Lung (tissue), 12 donors: ENCODE results near the gene PRG3. TPM values are rescaled to one million over a fixed set of nuclear protein-coding genes. Genes with fewer than 3 reads are reported as not detected.
A peak's percentile ranks its signal among the peaks of the same experiment; 100 is the strongest.

Experiments
- ATAC-seq: fragments of 200-7000 bp; cut with Tn5 transposase; one replicate; pipeline ENCODE4 v1.9.1; 2020; ENCODE audit warnings: moderate number of reproducible peaks; ENCODE audit not compliant: insufficient read depth, low FRiP score
- DNase-seq, 3 donors: peaks; one replicate each; pipeline ENCODE4 v3.0.0-alpha.2; 2013 to 2017
- H3K27ac ChIP-seq, 2 donors: one replicate each; pipeline ENCODE4 v1.5.1; 2013; ENCODE audit warnings: mild to moderate bottlenecking in 2 of 2, moderate library complexity in 2 of 2, control low read depth in 1 of 2, inconsistent platforms in 1 of 2, low read depth in 1 of 2, low read length in 1 of 2
- H3K27me3 ChIP-seq, 3 donors: one replicate each; pipeline ENCODE4 v1.5.1; 2013; ENCODE audit warnings: low read length in 2 of 3; ENCODE audit not compliant: control insufficient read depth in 3 of 3, insufficient read depth in 3 of 3
- H3K36me3 ChIP-seq, 4 donors: one replicate each; pipeline ENCODE4 v1.5.1; 2013; ENCODE audit warnings: low read length in 4 of 4, mild to moderate bottlenecking in 1 of 4, moderate library complexity in 1 of 4; ENCODE audit not compliant: control insufficient read depth in 4 of 4, insufficient read depth in 4 of 4
- H3K4me1 ChIP-seq, 5 donors: one replicate each; pipeline ENCODE4 v1.5.1; 2013; ENCODE audit warnings: low read length in 5 of 5, mild to moderate bottlenecking in 2 of 5, moderate library complexity in 1 of 5; ENCODE audit not compliant: control insufficient read depth in 5 of 5, insufficient read depth in 5 of 5
- H3K4me3 ChIP-seq: one replicate; pipeline ENCODE4 v1.5.1; 2013; ENCODE audit warnings: mild to moderate bottlenecking, control low read depth, moderate library complexity
- H3K9ac ChIP-seq, 2 donors: one replicate each; pipeline ENCODE4 v1.5.1; 2013; ENCODE audit warnings: low read length in 2 of 2, control low read depth in 1 of 2; ENCODE audit not compliant: insufficient read depth in 1 of 2
- H3K9me3 ChIP-seq, 4 donors: one replicate each; pipeline ENCODE4 v1.5.1; 2013; ENCODE audit warnings: low read length in 3 of 4, mild to moderate bottlenecking in 1 of 4, moderate library complexity in 1 of 4; ENCODE audit not compliant: control insufficient read depth in 4 of 4, insufficient read depth in 3 of 4
- WGBS, 2 donors: extraction: QIAGEN DNeasy Blood & Tissue Kit; methylation state at CpG; one replicate each; pipeline ENCODE4 v1.1.7; 2013; 5-methylcytosine and 5-hydroxymethylcytosine counted together
- polyA plus RNA-seq, 2 donors: library from polyadenylated mRNA; stranded (reverse); fragments of 200-250 nt; gene quantifications; one replicate each; pipeline ENCODE4 v1.2.1, GENCODE V29; 2013
- total RNA-seq, 2 donors: library from RNA; depleted of rRNA in 1 of 2; stranded (reverse); fragments of >200 nt in 1 of 2; gene quantifications; one replicate each; pipeline ENCODE4 v1.2.1, GENCODE V29; 2014 to 2021
- TF ChIP-seq, protein P1 (sequence below): IDR thresholded peaks from 2 replicates; pipeline ENCODE4 v1.5.1; 2012; ENCODE audit warnings: mild to moderate bottlenecking; ENCODE audit errors: control extremely low read depth, extremely low read depth
- donor health status: control.
- donor health status: control.
- donor health status: Bipolar disorder and iron deficiency.
- donor health status: healthy.
- donor health status: DM: yes; HTN: yes; CAD: no.

PRG3 gene
- total and polyA plus RNA-seq, 4 donors = 0.63 to 1.4 TPM; not detected in 2

GRCh38 chr11:57425565-57426438 is 44.9 kb upstream of the PRG3 start:
- H3K36me3 ChIP-seq = peaks cover 0 to 11% (median 9%) of the 10 kb centered on the region in 4 donors
- peaks cover 7 to 37% (median 16%) of the 10 kb centered on the region in 5 donors for H3K4me1 ChIP-seq
- WGBS, 2 donors = 40 to 57% methylated on average over 15 of the region's 15 CpGs
- peak overlapping the region in 1 of 2 donors; percentile 63 for H3K9ac ChIP-seq
- no peak overlapping the region for H3K4me3 ChIP-seq
- DNase-seq = peak; percentile 10 to 41 (median 20)
- H3K9me3 ChIP-seq = no peaks in the 10 kb centered on the region
- TF ChIP-seq, protein P1, sequence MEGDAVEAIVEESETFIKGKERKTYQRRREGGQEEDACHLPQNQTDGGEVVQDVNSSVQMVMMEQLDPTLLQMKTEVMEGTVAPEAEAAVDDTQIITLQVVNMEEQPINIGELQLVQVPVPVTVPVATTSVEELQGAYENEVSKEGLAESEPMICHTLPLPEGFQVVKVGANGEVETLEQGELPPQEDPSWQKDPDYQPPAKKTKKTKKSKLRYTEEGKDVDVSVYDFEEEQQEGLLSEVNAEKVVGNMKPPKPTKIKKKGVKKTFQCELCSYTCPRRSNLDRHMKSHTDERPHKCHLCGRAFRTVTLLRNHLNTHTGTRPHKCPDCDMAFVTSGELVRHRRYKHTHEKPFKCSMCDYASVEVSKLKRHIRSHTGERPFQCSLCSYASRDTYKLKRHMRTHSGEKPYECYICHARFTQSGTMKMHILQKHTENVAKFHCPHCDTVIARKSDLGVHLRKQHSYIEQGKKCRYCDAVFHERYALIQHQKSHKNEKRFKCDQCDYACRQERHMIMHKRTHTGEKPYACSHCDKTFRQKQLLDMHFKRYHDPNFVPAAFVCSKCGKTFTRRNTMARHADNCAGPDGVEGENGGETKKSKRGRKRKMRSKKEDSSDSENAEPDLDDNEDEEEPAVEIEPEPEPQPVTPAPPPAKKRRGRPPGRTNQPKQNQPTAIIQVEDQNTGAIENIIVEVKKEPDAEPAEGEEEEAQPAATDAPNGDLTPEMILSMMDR = no peak
- no peaks in the 10 kb centered on the region for H3K27me3 ChIP-seq
- H3K27ac ChIP-seq = peak overlapping the region; percentile 94 to 96
- no peak for ATAC-seq

GRCh38 chr11:57424792-57425564 is 44.0 kb upstream of the PRG3 start:
- no peak overlapping the region for H3K9ac ChIP-seq

GRCh38 chr11:57424137-57424791 is 43.3 kb upstream of the PRG3 start:
- H3K9ac ChIP-seq = no peak overlapping the region
- 85% methylated on average over 9 of the region's 9 CpGs for WGBS, 2 donors
- H3K9me3 ChIP-seq = no peaks in the 10 kb centered on the region
- ATAC-seq = no peak
- TF ChIP-seq, protein P1 = no peak
- peaks cover 0 to 17% (median 12%) of the 10 kb centered on the region in 4 donors for H3K36me3 ChIP-seq
- H3K4me1 ChIP-seq = peaks cover 7 to 34% (median 16%) of the 10 kb centered on the region in 5 donors
- no peak overlapping the region for H3K4me3 ChIP-seq
- no peak for DNase-seq
- peak overlapping the region; percentile 13 to 94 for H3K27ac ChIP-seq
- no peaks in the 10 kb centered on the region for H3K27me3 ChIP-seq

More at GRCh38 chr11:57424792-57425564, 44.0 kb upstream of the PRG3 start:
- H3K9me3 ChIP-seq = no peaks in the 10 kb centered on the region
- no peak overlapping the region for H3K4me3 ChIP-seq
- DNase-seq (peak; percentile 41 to 69 (median 49)), ATAC-seq (peak; percentile 76)
- peak overlapping the region; percentile 94 to 96 for H3K27ac ChIP-seq
- TF ChIP-seq, protein P1 = no peak
- peaks cover 0 to 15% (median 12%) of the 10 kb centered on the region in 4 donors for H3K36me3 ChIP-seq
- H3K27me3 ChIP-seq = no peaks in the 10 kb centered on the region
- WGBS, 2 donors = 18 to 32% methylated on average over 15 of the region's 15 CpGs
- peaks cover 7 to 37% (median 16%) of the 10 kb centered on the region in 5 donors for H3K4me1 ChIP-seq
